Ovary (tissue), 9 donors: ENCODE results near the gene BID. TPM values are rescaled to one million over a fixed set of nuclear protein-coding genes. Genes with fewer than 3 reads are reported as not detected.

Experiments
- DNase-seq, 5 donors: peaks; one replicate each; pipeline ENCODE4 v3.0.0-alpha.2; 2019 to 2020
- H3K27ac ChIP-seq, 2 donors: fragments of 200-600 bp; one replicate each; pipeline versions ENCODE4 v1.5.1 to v1.8.0; 2019 to 2022
- H3K27me3 ChIP-seq: fragments of 200-600 bp; one replicate; pipeline ENCODE4 v1.8.0; 2022
- H3K36me3 ChIP-seq: fragments of 200-600 bp; sonication (generic); one replicate; pipeline ENCODE4 v1.5.1; 2019
- H3K4me1 ChIP-seq: one replicate; pipeline ENCODE4 v1.8.1; 2013; ENCODE audit warnings: mild to moderate bottlenecking, moderate library complexity; ENCODE audit not compliant: insufficient read depth
- H3K4me3 ChIP-seq: fragments of 200-600 bp; sonication (generic); one replicate; pipeline ENCODE4 v1.5.1; 2017
- H3K9me3 ChIP-seq, 2 donors: fragments of 200-600 bp in 1 of 2; sonication (generic) in 1 of 2; one replicate each; pipeline versions ENCODE4 v1.5.1 to v1.8.1; 2013 to 2019; ENCODE audit warnings: mild to moderate bottlenecking in 1 of 2, moderate library complexity in 1 of 2
- EP300 ChIP-seq: sonication (generic); formaldehyde crosslinking; IDR thresholded peaks from one replicate; pipeline ENCODE4 v1.6.1; 2017; ENCODE audit warnings: antibody characterized with exemption
- POLR2A ChIP-seq: fragments of 450-650 bp; IDR thresholded peaks from one replicate; pipeline ENCODE4 v1.6.1; 2017; ENCODE audit warnings: antibody characterized with exemption, mild to moderate bottlenecking, moderate library complexity
- WGBS, 3 donors: extraction: QIAGEN DNeasy Blood & Tissue Kit in 1 of 3; methylation state at CpG; one replicate each; pipeline versions ENCODE4 v1.1.5 to v1.1.7; 2013 to 2017; 5-methylcytosine and 5-hydroxymethylcytosine counted together
- intact Hi-C, 4 donors: fragments of 100-400 bp; cut with DNase I; formaldehyde crosslinking; loops; one replicate each; pipeline versions ENCODE4 v1.11.0 to v1.15.1; 2022 to 2023
- polyA plus RNA-seq, 2 donors: library from polyadenylated mRNA; stranded (reverse); fragments of 200-250 nt in 1 of 2; fragments of 350-450 nt in 1 of 2; fragmentation: Illumina TruSeq in 1 of 2; extraction: RNeasy Lipid Tissue Mini Kit (QIAGEN cat#74804) in 1 of 2; gene quantifications; one replicate each; pipeline ENCODE4 v1.2.3, GENCODE V29; 2013 to 2014
- total RNA-seq, 7 donors: library from RNA; depleted of rRNA in 2 of 7; stranded (reverse); fragments of >200 nt in 2 of 7; fragmentation: NEBNext Ultra II Directional in 3 of 7; extraction: Animal tissue kit (Norgen Biotek cat#: 25700) in 3 of 7; gene quantifications; one replicate each; pipeline versions ENCODE4 v1.1.0 to v1.2.4, GENCODE V29; 2016 to 2023
- TF ChIP-seq, protein P1 (sequence below), 3 donors: fragments of 450-650 bp in 2 of 3; fragments of 200-600 bp in 1 of 3; IDR thresholded peaks; one replicate each; pipeline versions ENCODE4 v1.5.1 to v1.8.0; 2016 to 2022; ENCODE audit warnings: antibody characterized with exemption in 3 of 3, mild to moderate bottlenecking in 1 of 3
- donor health status: DM: no; HTN: no; CAD: no; lungs with moderate emphysema.
- donor health status: DM: no; HTN: no; CAD: no.
- donor health status: Bipolar disorder and iron deficiency.
- donor health status: DM: yes; HTN: yes; CAD: no.
- donor health status: DM: no; HTN: no; CAD: no.
- donor health status: DM: yes; HTN: yes; CAD: no.

BID gene
- total and polyA plus RNA-seq, 9 donors: 3.2 to 13.8 (median 6.1) TPM

DNA sequence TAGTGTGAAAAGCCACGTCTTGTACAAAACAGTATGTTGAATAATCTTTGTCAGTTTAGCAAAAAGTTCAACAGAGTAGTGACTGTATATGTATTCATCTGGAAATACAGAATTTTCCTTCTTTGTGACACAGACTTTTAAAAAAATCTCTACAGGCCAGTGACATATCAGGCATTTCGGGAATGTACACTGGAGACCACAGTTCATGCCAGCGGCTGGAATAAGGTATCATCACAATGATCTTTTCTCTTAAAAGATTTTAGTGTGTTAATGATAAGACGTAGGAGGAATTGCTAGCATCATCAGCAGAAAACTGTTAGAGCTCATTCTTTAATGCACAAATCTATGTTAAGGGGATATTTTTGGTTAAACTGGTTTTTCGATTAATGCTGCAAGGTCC, 78.3 kb downstream of the BID start:
- DNase-seq: no peak
- no peak overlapping the region for H3K27ac ChIP-seq
- intact Hi-C loops: no loop called here
- H3K36me3 ChIP-seq: no peaks in the 10 kb centered on the region
- H3K27me3 ChIP-seq: no peaks in the 10 kb centered on the region
- H3K4me1 ChIP-seq: no peaks in the 10 kb centered on the region
- TF ChIP-seq EP300: no peak
- TF ChIP-seq, protein P1, sequence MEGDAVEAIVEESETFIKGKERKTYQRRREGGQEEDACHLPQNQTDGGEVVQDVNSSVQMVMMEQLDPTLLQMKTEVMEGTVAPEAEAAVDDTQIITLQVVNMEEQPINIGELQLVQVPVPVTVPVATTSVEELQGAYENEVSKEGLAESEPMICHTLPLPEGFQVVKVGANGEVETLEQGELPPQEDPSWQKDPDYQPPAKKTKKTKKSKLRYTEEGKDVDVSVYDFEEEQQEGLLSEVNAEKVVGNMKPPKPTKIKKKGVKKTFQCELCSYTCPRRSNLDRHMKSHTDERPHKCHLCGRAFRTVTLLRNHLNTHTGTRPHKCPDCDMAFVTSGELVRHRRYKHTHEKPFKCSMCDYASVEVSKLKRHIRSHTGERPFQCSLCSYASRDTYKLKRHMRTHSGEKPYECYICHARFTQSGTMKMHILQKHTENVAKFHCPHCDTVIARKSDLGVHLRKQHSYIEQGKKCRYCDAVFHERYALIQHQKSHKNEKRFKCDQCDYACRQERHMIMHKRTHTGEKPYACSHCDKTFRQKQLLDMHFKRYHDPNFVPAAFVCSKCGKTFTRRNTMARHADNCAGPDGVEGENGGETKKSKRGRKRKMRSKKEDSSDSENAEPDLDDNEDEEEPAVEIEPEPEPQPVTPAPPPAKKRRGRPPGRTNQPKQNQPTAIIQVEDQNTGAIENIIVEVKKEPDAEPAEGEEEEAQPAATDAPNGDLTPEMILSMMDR (IDR thresholded peaks at IDR 0.05): no peak
- TF ChIP-seq POLR2A: no peak
- no peaks in the 10 kb centered on the region for H3K9me3 ChIP-seq
- WGBS, 3 donors: 94 to 95% (median 94%) methylated on average over 5 of the region's 5 CpGs
- H3K4me3 ChIP-seq: no peak overlapping the region

GRCh38 chr22:17694752-17695151, 79.5 kb downstream of the BID start:
- no peaks in the 10 kb centered on the region for H3K27me3 ChIP-seq
- no peak overlapping the region for H3K27ac ChIP-seq
- no peaks in the 10 kb centered on the region for H3K9me3 ChIP-seq
- no peak overlapping the region for H3K4me3 ChIP-seq
- TF ChIP-seq, protein P1 (IDR thresholded peaks at IDR 0.05): no peak
- TF ChIP-seq EP300 (no peak), POLR2A (no peak)
- H3K4me1 ChIP-seq: no peaks in the 10 kb centered on the region
- H3K36me3 ChIP-seq: no peaks in the 10 kb centered on the region
- 89 to 100% (median 91%) methylated on average over 6 of the region's 6 CpGs for WGBS, 3 donors
- DNase-seq: no peak
- intact Hi-C loops: no loop called here

- no peaks in the 10 kb centered on the region for H3K4me1 ChIP-seq
- H3K27me3 ChIP-seq: no peaks in the 10 kb centered on the region
- intact Hi-C loops: no loop called here
- no peak overlapping the region for H3K27ac ChIP-seq
- no peak for DNase-seq
- 87 to 90% (median 89%) methylated on average over 2 of the region's 2 CpGs for WGBS, 3 donors
- H3K4me3 ChIP-seq: no peak overlapping the region
- no peak for TF ChIP-seq EP300
- TF ChIP-seq, protein P1 (IDR thresholded peaks at IDR 0.05): no peak
- TF ChIP-seq POLR2A: no peak
- no peaks in the 10 kb centered on the region for H3K9me3 ChIP-seq
- H3K36me3 ChIP-seq: no peaks in the 10 kb centered on the region
These were observed 80.1 kb downstream of the BID start for GRCh38 chr22:17694193-17694592.

DNA sequence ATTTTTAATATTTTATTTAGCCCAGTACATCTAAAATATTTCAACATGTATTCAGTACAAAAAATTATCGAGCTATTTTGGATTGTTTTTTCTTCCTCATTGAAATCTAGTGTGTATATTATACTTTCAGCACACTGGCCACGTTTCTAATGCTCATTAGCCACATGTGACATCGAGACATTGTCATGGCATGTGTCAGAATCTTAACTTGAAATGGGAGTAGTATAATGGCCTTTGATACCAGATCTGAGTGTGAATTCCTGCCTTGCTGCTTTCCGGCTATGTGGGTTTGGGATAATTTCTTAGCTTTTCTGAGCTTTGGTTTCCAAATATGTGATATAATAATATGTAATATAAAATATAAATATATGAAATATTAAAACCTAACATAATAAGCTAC, 81.4 kb downstream of the BID start:
- no peaks in the 10 kb centered on the region for H3K27me3 ChIP-seq
- 88 to 91% (median 90%) methylated on average over 4 of the region's 4 CpGs for WGBS, 3 donors

More for the DNA sequence above, 81.4 kb downstream of the BID start:
- TF ChIP-seq EP300 (no peak), POLR2A (no peak)
- TF ChIP-seq, protein P1 (IDR thresholded peaks at IDR 0.05): no peak
- Histone ChIP-seq H3K4me1 (no peaks in the 10 kb centered on the region), H3K27ac (no peak overlapping the region), H3K4me3 (no peak overlapping the region), H3K9me3 (no peaks in the 10 kb centered on the region), H3K36me3 (no peaks in the 10 kb centered on the region)
- no peak for DNase-seq
- intact Hi-C loops: no loop called here
